Measurements from ENCODE around the gene BMPR1B. TPM values are rescaled to one million over a fixed set of nuclear protein-coding genes. Genes with fewer than 3 reads are reported as not detected.

The BMPR1B gene
- total and polyA plus RNA-seq, 9 of the 15 experiments (the other 6 are each of a cell fraction or from before 2014, with no cell fraction given), result 0.01 TPM; not detected in 8

GRCh38 chr4:95114521-95114920 is 356.8 kb downstream of the BMPR1B start:
- ChIA-PET CTCF (ENCODE audit: low intra/inter-chr PET ratio) (no interaction called here), POLR2A (interaction anchor here (0.8 kb wide), 1 partner anchor 290 kb away, joined by 3 read pairs; no protein-coding TSS in a partner anchor)
- DNase-seq (ENCODE audit: extremely low read depth in 1 of 4, low spot score in 3 of 4), result no peak
- no peaks in the 10 kb centered on the region for H3K9me3 ChIP-seq (replicated peaks; ENCODE audit: control insufficient read depth, insufficient read depth, low read depth, low read length)
- no TSS peak for BruUV-seq (replicated peaks)
- no peak overlapping the region for H3K4me2 ChIP-seq (ENCODE audit: insufficient read depth, low read length)
- H3K4me1 ChIP-seq (replicated peaks in 1 of 2; ENCODE audit: control insufficient read depth in 2 of 2, insufficient read depth in 2 of 2, low read length in 2 of 2), result no peaks in the 10 kb centered on the region
- H3K27ac ChIP-seq (ENCODE audit: extremely low read depth, low read depth, low read length), result no peak overlapping the region
- no peak for FAIRE-seq
- H2AFZ ChIP-seq (ENCODE audit: low read depth, low read length), result no peak overlapping the region
- 3% methylated on average over 3 of the region's 3 CpGs for WGBS (ENCODE audit: insufficient coverage, low coverage, missing lambda C conversion rate)
- no peaks in the 10 kb centered on the region for H3K36me3 ChIP-seq (ENCODE audit: control insufficient read depth, insufficient read depth, low read length)
- no peak for ATAC-seq
- H3K27me3 ChIP-seq (ENCODE audit: control insufficient read depth in 2 of 2, insufficient read depth in 2 of 2, low read length in 2 of 2), result no peaks in the 10 kb centered on the region
- no peaks in the 10 kb centered on the region for H3K79me2 ChIP-seq (ENCODE audit: control insufficient read depth, insufficient read depth, low read length)
- H3K4me3 ChIP-seq, result no peak overlapping the region
- no peaks in the 10 kb centered on the region for H4K20me1 ChIP-seq (replicated peaks; ENCODE audit: control insufficient read depth, insufficient read depth, low read length)
- H3K9me1 ChIP-seq (ENCODE audit: control insufficient read depth, insufficient read depth, low read length), result no peaks in the 10 kb centered on the region
- H3K9ac ChIP-seq (ENCODE audit: insufficient read depth in 1 of 2, low read depth in 2 of 2, low read length in 2 of 2), result no peak overlapping the region
- TF ChIP-seq, protein P1, sequence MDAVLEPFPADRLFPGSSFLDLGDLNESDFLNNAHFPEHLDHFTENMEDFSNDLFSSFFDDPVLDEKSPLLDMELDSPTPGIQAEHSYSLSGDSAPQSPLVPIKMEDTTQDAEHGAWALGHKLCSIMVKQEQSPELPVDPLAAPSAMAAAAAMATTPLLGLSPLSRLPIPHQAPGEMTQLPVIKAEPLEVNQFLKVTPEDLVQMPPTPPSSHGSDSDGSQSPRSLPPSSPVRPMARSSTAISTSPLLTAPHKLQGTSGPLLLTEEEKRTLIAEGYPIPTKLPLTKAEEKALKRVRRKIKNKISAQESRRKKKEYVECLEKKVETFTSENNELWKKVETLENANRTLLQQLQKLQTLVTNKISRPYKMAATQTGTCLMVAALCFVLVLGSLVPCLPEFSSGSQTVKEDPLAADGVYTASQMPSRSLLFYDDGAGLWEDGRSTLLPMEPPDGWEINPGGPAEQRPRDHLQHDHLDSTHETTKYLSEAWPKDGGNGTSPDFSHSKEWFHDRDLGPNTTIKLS (IDR thresholded peaks at IDR 0.05; ENCODE audit: borderline replicate concordance, low read depth), result no peak
- TF ChIP-seq ZNF589 (CRISPR knock-in tag; IDR thresholded peaks at IDR 0.05; ENCODE audit: low read depth), result no peak
- TF ChIP-seq, protein P2, sequence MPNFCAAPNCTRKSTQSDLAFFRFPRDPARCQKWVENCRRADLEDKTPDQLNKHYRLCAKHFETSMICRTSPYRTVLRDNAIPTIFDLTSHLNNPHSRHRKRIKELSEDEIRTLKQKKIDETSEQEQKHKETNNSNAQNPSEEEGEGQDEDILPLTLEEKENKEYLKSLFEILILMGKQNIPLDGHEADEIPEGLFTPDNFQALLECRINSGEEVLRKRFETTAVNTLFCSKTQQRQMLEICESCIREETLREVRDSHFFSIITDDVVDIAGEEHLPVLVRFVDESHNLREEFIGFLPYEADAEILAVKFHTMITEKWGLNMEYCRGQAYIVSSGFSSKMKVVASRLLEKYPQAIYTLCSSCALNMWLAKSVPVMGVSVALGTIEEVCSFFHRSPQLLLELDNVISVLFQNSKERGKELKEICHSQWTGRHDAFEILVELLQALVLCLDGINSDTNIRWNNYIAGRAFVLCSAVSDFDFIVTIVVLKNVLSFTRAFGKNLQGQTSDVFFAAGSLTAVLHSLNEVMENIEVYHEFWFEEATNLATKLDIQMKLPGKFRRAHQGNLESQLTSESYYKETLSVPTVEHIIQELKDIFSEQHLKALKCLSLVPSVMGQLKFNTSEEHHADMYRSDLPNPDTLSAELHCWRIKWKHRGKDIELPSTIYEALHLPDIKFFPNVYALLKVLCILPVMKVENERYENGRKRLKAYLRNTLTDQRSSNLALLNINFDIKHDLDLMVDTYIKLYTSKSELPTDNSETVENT (CRISPR knock-in tag; IDR thresholded peaks at IDR 0.05), result no peak
- TF ChIP-seq TCF7L2 (IDR thresholded peaks at IDR 0.05; ENCODE audit: low read depth, low read length), result no peak
- no peak for TF ChIP-seq ATF1 (CRISPR knock-in tag; IDR thresholded peaks at IDR 0.05)
- TF ChIP-seq ATF1 (tag; IDR thresholded peaks at IDR 0.05), result no peak
- TF ChIP-seq ELF2 (CRISPR knock-in tag; IDR thresholded peaks at IDR 0.05), result no peak
- TF ChIP-seq ZNF561 (CRISPR knock-in tag; conservative IDR thresholded peaks at IDR 0.05), result no peak
- intact Hi-C loops (cut with micrococcal nuclease), result no loop called here
- in situ Hi-C loops (cut with MboI), result loop anchor here (25.0 kb wide), 1 partner anchor 477 kb away; no protein-coding TSS in a partner anchor
